ENCODE measurements around the gene PHGDH.

DNA sequence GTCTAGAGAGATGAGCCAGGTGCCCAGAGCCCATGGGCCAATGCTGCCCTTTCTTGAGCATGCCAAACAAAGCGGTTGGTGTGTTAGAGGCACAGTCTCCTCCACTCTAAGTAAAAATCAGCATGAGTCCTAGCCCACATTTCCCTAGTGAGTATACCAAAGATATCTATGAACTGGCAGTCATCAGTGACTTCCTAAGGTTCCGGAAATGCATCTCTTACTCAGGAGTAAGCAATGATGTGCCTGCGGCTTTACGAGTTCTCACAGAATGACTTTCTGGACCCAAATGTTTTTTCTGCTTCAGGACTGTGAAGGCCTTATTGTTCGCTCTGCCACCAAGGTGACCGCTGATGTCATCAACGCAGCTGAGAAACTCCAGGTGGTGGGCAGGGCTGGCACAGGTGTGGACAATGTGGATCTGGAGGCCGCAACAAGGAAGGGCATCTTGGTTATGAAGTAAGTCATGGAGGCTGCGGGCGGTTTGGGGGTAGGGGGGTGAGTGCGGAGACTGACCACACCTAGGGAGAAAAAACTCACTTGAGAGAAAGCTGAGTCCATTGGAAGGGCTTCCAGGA lies 9.2 kb downstream of the PHGDH start:
- TF ChIP-seq MYNN (IDR thresholded peaks at IDR 0.05) (no peak), MYNN (CRISPR knock-in tag; IDR thresholded peaks at IDR 0.05) (no peak), SMAD4 (CRISPR knock-in tag; conservative IDR thresholded peaks at IDR 0.05) (no peak)

Measured in K562 (cell line).